Lung microvascular endothelial cell (primary cell): ENCODE measurements around the gene ECM2. TPM values are rescaled to one million over a fixed set of nuclear protein-coding genes. Genes with fewer than 3 reads are reported as not detected.

Experiments used
- DNase-seq, 2 donors: peaks; one replicate each; pipeline versions ENCODE4 v3.0.0 to v3.0.0-alpha.2; 2010; ENCODE audit warnings: low read depth in 2 of 2
- total RNA-seq: library from RNA; depleted of rRNA; stranded (reverse); fragments of >200 nt; gene quantifications from 2 replicates; pipeline ENCODE4 v1.2.1, GENCODE V29; 2014

ECM2 gene
- total RNA-seq, 1 donor from 2014 or later: not detected

- DNase-seq: no peak
These were observed 67.6 kb downstream of the ECM2 start for GRCh38 chr9:92468206-92468605.

DNA sequence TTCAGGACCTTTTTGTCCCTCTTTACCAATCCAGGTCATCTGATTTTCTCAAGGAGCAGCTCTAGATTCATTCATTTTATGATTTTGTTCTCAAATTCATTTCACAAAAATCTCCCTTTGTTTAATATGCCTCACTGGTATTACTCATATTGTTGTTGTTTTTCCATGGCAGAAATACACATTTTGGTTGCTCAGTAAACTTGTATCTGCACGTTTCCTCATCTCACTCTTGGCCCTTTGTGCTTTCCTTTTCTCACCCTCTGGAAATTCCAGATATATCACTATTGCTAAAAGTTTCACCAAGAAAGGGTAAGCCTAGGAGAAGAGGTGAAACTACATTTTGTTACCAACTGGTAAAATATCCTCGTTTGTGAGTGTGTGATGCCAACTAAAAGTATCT, 68.3 kb downstream of the ECM2 start:
- DNase-seq: no peak

DNA sequence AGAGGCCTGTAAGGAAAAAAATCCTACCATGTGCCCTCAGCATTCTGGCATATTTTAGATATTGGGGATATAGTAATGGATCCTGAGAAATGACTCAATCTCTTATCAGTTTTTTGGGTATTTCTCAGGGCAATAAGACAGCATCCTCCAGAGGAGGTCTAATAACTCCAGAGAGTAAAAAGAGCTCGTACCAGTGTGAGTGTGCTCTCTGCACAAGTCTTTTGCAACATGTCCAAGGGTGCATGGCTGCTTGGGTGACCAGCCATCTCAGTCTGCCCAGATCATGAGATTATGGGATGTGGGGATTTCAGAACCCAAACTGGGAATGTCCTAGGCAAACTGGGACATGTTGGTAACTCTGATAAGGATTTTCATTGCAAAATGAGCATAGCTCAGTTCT, 68.7 kb downstream of the ECM2 start:
- no peak for DNase-seq

- DNase-seq: peak in 1 of 2 donors; percentile 50
These were observed 71.8 kb downstream of the ECM2 start for GRCh38 chr9:92463984-92464383.

DNA sequence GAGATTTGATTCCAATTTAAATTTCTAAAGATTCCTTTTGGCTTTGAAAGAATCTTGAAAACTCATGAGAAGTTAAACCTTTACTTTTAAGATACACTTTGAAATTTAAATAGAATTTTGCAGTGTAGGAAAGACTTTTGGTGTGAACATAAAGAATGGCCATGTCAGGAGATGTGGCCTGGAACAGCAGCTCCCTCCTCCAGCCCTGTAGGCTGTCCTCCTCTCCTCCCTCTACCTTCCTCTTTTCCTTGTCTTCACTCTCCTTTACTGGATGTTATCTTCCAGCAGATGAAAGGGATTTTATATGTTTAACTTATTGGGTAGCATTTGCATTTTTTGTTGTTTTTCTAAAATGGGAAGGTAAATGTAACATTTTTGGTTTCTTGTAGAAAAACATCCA, 72.4 kb downstream of the ECM2 start:
- DNase-seq: no peak

DNA sequence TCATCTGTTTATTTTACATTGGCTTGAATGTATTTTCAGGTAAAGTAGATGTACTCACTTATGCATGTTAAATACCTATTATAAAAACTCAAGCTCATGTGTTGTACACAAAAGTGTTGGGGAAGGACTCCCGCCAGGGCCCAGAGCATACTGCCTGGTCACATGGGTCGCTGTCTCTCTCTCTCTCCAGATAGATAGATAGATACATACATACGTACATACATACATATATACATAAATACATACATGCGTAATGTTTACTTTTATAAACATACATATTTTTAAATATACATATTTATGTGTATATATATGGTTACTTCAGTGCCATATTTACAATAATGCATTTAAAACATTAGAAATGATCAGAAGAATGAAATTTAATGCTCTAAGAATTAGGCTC, 78.2 kb downstream of the ECM2 start:
- DNase-seq: no peak

DNA sequence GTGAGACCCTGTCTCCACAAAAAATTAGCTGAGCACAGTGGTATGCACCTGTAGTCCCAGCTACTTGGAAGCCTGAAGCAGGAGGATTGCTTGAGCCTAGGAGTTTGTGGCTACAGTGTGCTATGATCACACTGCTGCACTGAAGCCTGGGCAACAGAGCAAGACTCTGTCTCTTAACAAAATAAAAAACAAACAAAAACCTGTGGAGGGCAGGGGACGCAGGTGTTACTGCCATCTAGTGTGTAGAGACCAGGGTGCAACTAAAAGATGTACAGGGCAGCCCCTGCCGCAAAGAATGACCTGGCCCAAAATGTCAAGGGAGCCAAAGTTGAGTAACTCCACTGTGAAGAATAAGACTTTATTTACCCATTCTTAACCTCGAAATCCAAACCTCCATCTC, 80.6 kb downstream of the ECM2 start:
- DNase-seq: peak; percentile 17 to 19

DNA sequence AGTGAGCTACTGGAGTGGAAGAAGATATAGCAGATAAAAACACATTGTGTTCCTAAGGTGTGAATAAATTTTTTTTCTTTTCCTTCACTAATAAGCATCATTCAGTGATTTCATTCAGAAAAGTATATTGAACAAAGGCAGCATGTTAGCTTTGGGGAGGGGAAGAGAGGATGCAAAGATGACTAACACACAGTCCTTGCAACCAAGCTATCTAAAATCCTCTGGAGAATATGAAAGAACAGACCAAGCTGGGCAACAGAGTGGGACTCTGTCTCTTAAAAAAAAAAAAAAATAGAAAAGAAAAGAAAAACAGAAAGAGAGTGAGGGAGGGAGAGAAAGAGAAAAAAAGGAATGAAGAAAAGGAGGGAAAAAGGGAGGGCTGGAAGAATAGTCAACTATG, 89.3 kb downstream of the ECM2 start:
- no peak for DNase-seq

Other genes starting within 250 kb of the ECM2 start
- 88.3 and 110 TPM in 2 replicates for gene IARS1, start 242.3 kb downstream of the ECM2 start, total RNA-seq
- gene NOL8, start 210.6 kb downstream of the ECM2 start, total RNA-seq: 10.2 and 15.5 TPM in 2 replicates
- gene CENPP, start 210.0 kb downstream of the ECM2 start, total RNA-seq: 1.6 and 2.0 TPM in 2 replicates
- not detected in 2 replicates for gene OGN, start 131.4 kb downstream of the ECM2 start, total RNA-seq
- not detected in 2 replicates for gene OMD, start 111.5 kb downstream of the ECM2 start, total RNA-seq
- not detected in 2 replicates for gene ASPN, start 53.5 kb downstream of the ECM2 start, total RNA-seq
- 12.6 and 15.3 TPM in 2 replicates for gene IPPK, start 134.1 kb upstream of the ECM2 start, total RNA-seq
- gene BICD2, start 228.8 kb upstream of the ECM2 start, total RNA-seq: 29.2 and 37.7 TPM in 2 replicates